Activated T-cell treated with anti-CD3 and anti-CD28 coated beads, Interleukin-2, amount 50 U/mL, for 24 hours (primary cell): ENCODE measurements around the gene RPAP2.

ENCODE experiments used
- DNase-seq: peaks from one replicate; pipeline ENCODE4 v3.0.0-alpha.2; 2020
- H3K27ac Mint-ChIP-seq: 2 replicates; pipeline ENCODE4 v1.8.0; 2020; ENCODE audit warnings: mild to moderate bottlenecking, mixed read lengths
- H3K27me3 Mint-ChIP-seq: 2 replicates; pipeline ENCODE4 v1.8.0; 2020; ENCODE audit warnings: mixed read lengths
- H3K36me3 Mint-ChIP-seq: 2 replicates; pipeline ENCODE4 v1.8.0; 2020; ENCODE audit warnings: low read depth, mixed read lengths
- H3K4me1 Mint-ChIP-seq: 2 replicates; pipeline ENCODE4 v1.8.0; 2020; ENCODE audit warnings: low read depth, mixed read lengths
- H3K4me3 Mint-ChIP-seq: 2 replicates; pipeline ENCODE4 v1.8.0; 2020; ENCODE audit warnings: mild to moderate bottlenecking, moderate library complexity, mixed read lengths
- H3K9me3 Mint-ChIP-seq: 2 replicates; pipeline ENCODE4 v1.8.0; 2020; ENCODE audit warnings: mixed read lengths

RPAP2 gene

DNA sequence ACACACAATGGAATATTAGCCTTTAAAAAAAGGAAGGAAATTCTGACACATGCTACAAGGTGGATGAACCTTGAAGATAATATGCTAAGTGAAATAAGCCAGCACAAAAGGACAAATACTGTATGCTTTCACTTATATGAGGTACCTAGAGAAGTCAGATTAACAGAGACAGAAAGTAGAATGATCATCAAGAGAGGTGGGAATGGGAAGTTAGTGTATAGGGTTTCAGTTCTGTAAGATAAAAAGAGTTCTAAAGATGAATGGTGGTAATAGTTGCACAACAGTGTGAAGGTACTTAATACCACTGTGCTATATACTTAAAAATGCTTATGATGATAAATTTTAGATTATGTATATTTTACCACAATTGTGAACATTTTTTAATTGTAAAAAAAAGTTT lies 7.2 kb downstream of the RPAP2 start:
- H3K27ac Mint-ChIP-seq: peak overlapping the region; percentile 53
- no peaks in the 10 kb centered on the region for H3K27me3 Mint-ChIP-seq
- H3K9me3 Mint-ChIP-seq: no peaks in the 10 kb centered on the region
- H3K36me3 Mint-ChIP-seq: peaks cover 77% of the 10 kb centered on the region
- DNase-seq: no peak
- H3K4me3 Mint-ChIP-seq: no peak overlapping the region
- peaks cover 23% of the 10 kb centered on the region for H3K4me1 Mint-ChIP-seq

DNA sequence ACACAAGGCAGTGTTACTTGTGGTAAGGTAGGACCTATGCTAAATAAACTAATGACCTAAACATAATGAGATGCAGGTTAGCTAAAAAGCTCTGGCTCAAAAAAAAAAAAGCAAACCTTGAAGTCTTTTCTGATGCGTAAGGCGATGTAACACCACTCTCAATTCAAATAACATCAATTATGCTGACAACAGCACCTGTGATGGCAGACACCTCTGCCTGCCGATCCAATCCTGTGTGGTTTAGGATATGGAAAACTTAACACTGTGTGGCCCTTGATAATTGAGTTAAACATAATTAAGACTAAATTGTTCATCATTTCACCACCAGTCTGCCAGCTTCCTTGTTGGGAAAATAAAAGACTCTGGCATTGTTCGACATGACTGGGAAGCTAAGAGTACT lies 9.1 kb downstream of the RPAP2 start:
- H3K4me3 Mint-ChIP-seq: no peak overlapping the region
- no peaks in the 10 kb centered on the region for H3K9me3 Mint-ChIP-seq
- no peak for DNase-seq
- H3K36me3 Mint-ChIP-seq: peaks cover 80% of the 10 kb centered on the region
- peaks cover 30% of the 10 kb centered on the region for H3K4me1 Mint-ChIP-seq
- H3K27ac Mint-ChIP-seq: peak overlapping the region; percentile 45
- no peaks in the 10 kb centered on the region for H3K27me3 Mint-ChIP-seq

GRCh38 chr1:92310185-92310597 lies 11.3 kb downstream of the RPAP2 start:
- peaks cover 80% of the 10 kb centered on the region for H3K36me3 Mint-ChIP-seq
- H3K9me3 Mint-ChIP-seq: peaks cover 3% of the 10 kb centered on the region
- no peaks in the 10 kb centered on the region for H3K27me3 Mint-ChIP-seq

DNA sequence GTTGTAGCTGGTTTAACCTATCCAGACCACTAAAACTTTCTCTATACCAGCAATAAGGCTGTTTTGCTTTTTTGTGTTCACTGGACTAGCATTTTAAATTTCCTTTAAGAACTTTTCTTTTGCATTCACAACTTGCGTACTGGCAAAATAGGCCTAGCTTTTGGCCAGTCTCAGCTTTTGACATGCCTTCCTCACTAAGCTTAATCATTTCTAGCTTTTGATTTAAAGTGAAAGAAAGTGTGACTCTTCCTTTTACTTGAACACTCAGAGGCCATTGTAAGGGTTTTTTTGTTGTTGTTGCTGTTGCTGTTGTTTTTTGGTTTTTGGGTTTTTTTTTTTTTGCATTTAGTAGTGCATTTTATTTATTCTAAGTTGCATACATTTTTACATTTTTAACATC lies 15.2 kb downstream of the RPAP2 start:
- peaks cover 77% of the 10 kb centered on the region for H3K4me1 Mint-ChIP-seq
- peak overlapping the region; percentile 71 for H3K27ac Mint-ChIP-seq
- H3K27me3 Mint-ChIP-seq: no peaks in the 10 kb centered on the region
- no peak overlapping the region for H3K4me3 Mint-ChIP-seq
- H3K36me3 Mint-ChIP-seq: peaks cover 74% of the 10 kb centered on the region
- H3K9me3 Mint-ChIP-seq: peaks cover 3% of the 10 kb centered on the region
- DNase-seq: no peak

More at GRCh38 chr1:92310185-92310597, 11.3 kb downstream of the RPAP2 start:
- no peak for DNase-seq
- Mint-ChIP-seq H3K4me3 (no peak overlapping the region), H3K27ac (no peak overlapping the region), H3K4me1 (peaks cover 45% of the 10 kb centered on the region)

GRCh38 chr1:92315766-92316599 lies 17.1 kb downstream of the RPAP2 start:
- Mint-ChIP-seq H3K4me1 (peaks cover 70% of the 10 kb centered on the region), H3K36me3 (peaks cover 78% of the 10 kb centered on the region), H3K9me3 (peaks cover 3% of the 10 kb centered on the region), H3K27ac (peak overlapping the region; percentile 86), H3K4me3 (no peak overlapping the region), H3K27me3 (no peaks in the 10 kb centered on the region)
- DNase-seq: no peak

DNA sequence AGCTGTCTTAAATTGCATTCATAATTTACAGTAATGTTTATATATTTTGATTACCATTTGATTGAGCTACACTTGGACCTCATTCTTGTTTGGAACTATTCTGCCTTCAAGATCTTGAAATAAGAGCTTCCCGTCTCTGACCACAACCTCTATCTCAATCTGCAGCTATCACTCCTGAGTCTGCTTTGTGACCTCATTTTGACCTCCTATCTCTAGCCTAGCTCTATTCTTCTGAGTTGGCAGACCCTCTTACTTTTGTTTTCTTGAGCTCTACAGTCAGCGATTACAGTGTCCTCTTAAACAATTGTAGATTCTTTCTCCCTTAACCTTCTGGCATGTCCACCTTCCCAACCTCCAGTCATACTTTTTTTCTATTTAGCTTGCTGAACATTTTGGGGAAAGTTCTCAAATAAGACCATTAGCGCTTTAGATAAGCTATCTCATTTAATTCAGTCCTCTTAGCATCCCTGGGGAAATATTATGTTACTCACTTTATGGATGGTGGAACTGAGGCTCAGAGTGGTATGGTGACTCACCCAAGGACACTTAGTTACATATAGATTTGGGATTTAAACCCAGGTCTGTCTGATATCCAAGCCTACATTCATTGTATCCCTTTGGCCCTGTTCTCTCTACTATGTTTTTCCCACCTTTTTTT lies 19.1 kb downstream of the RPAP2 start:
- Mint-ChIP-seq H3K4me3 (peak overlapping the region; percentile 3), H3K9me3 (peaks cover 3% of the 10 kb centered on the region), H3K27ac (peak overlapping the region; percentile 15), H3K27me3 (no peaks in the 10 kb centered on the region), H3K36me3 (peaks cover 68% of the 10 kb centered on the region), H3K4me1 (peaks cover 58% of the 10 kb centered on the region)
- no peak for DNase-seq

DNA sequence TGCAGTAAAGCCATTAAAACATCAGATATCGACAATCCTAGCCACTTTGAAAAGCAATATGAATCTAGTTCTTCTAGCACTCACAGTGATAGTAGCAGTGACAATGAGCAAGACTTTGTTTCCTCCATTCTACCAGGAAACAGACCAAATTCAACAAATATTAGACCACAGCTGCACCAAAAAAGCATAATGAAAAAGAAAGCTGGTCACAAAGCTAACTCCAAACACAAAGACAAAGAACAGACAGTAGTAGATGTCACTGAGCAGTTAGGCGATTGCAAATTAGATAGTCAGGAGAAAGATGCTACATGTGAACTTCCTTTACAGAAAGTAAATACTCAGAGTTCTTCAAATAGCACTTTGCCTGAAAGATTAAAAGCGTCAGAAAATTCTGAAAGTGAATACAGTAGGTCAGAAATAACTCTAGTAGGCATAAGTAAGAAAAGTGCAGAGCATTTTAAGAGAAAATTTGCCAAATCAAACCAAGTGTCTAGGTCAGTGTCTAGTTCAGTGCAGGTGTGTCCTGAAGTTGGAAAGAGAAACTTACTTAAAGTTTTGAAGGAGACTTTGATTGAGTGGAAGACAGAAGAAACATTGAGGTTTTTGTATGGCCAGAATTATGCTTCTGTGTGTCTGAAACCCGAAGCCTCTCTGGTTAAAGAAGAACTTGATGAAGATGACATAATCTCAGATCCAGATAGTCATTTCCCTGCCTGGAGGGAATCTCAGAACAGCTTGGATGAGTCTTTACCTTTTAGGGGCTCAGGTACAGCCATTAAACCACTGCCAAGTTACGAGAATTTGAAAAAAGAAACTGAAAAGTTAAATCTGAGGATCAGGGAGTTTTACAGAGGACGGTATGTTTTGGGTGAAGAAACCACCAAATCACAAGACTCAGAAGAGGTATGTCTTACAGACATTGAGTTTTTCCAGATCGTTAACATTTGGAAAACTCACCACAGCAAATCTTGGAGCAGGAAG lies 24.9 kb downstream of the RPAP2 start:
- H3K36me3 Mint-ChIP-seq: peaks cover 81% of the 10 kb centered on the region
- DNase-seq: no peak
- peaks cover 24% of the 10 kb centered on the region for H3K4me1 Mint-ChIP-seq
- H3K9me3 Mint-ChIP-seq: peaks cover 19% of the 10 kb centered on the region
- H3K27me3 Mint-ChIP-seq: no peaks in the 10 kb centered on the region
- H3K27ac Mint-ChIP-seq: peak overlapping the region; percentile 56
- peak overlapping the region; percentile 13 for H3K4me3 Mint-ChIP-seq

GRCh38 chr1:92324784-92325183 lies 25.9 kb downstream of the RPAP2 start:
- H3K27me3 Mint-ChIP-seq: no peaks in the 10 kb centered on the region

GRCh38 chr1:92326681-92327080 lies 27.8 kb downstream of the RPAP2 start:
- H3K4me3 Mint-ChIP-seq: no peak overlapping the region
- no peak overlapping the region for H3K27ac Mint-ChIP-seq

More at GRCh38 chr1:92324784-92325183, 25.9 kb downstream of the RPAP2 start:
- DNase-seq: no peak
- Mint-ChIP-seq H3K27ac (no peak overlapping the region), H3K4me1 (peaks cover 17% of the 10 kb centered on the region), H3K4me3 (no peak overlapping the region), H3K9me3 (peaks cover 23% of the 10 kb centered on the region), H3K36me3 (peaks cover 83% of the 10 kb centered on the region)

DNA sequence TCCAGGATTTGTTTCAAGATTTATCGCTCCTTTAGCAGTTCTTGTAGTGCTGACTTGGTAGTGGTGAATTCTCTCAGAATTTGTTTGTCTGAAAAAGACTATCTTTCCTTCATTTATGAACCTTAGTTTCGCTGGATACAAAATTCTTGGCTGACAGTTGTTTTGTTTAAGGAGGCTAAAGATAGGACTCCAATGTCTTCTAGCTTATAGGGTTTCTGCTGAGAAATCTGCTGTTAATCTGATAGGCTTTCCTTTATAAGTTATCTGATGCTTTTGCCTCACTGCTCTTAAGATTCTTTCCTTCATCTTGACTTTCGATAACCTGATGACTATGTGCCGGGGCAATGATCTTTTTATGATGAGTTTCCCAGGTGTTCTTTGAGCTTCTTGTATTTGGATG lies 28.9 kb downstream of the RPAP2 start:
- Mint-ChIP-seq H3K36me3 (peaks cover 80% of the 10 kb centered on the region), H3K9me3 (peaks cover 23% of the 10 kb centered on the region), H3K27me3 (no peaks in the 10 kb centered on the region), H3K27ac (no peak overlapping the region), H3K4me3 (no peak overlapping the region), H3K4me1 (peaks cover 38% of the 10 kb centered on the region)
- DNase-seq: no peak

More at GRCh38 chr1:92326681-92327080, 27.8 kb downstream of the RPAP2 start:
- Mint-ChIP-seq H3K9me3 (peaks cover 23% of the 10 kb centered on the region), H3K36me3 (peaks cover 80% of the 10 kb centered on the region), H3K4me1 (peaks cover 31% of the 10 kb centered on the region), H3K27me3 (no peaks in the 10 kb centered on the region)
- no peak for DNase-seq

- Mint-ChIP-seq H3K27me3 (no peaks in the 10 kb centered on the region), H3K4me1 (peaks cover 41% of the 10 kb centered on the region), H3K36me3 (peaks cover 82% of the 10 kb centered on the region), H3K27ac (no peak overlapping the region), H3K4me3 (no peak overlapping the region), H3K9me3 (peaks cover 23% of the 10 kb centered on the region)
- no peak for DNase-seq
These were observed 30.7 kb downstream of the RPAP2 start for GRCh38 chr1:92329347-92330129.

DNA sequence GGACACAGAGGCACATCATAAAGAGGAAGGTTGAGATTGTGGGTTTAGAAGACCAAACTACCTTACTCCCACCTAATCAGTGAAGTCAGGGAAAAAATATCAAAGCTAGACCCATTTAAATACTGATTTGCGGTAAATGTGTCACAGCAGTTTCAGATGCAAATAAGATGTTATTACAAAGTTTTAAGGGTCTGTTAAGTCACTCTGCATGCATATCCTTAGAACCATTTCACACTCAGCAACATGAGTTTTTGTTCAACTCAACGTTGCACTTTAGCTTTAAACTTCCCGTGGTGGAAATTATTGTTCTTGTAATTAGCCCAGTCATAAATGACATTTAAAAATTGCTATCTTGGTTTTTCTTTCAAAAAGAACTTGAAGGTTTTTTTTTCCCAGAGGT lies 34.8 kb downstream of the RPAP2 start:
- Mint-ChIP-seq H3K27me3 (no peaks in the 10 kb centered on the region), H3K4me3 (peak overlapping the region; percentile 46), H3K4me1 (peaks cover 38% of the 10 kb centered on the region), H3K9me3 (peaks cover 5% of the 10 kb centered on the region), H3K36me3 (peaks cover 71% of the 10 kb centered on the region), H3K27ac (peak overlapping the region; percentile 82)
- DNase-seq: no peak

- Mint-ChIP-seq H3K4me3 (no peak overlapping the region), H3K27me3 (no peaks in the 10 kb centered on the region), H3K27ac (no peak overlapping the region), H3K36me3 (peaks cover 64% of the 10 kb centered on the region), H3K9me3 (no peaks in the 10 kb centered on the region), H3K4me1 (no peaks in the 10 kb centered on the region)
- no peak for DNase-seq
These were observed 41.3 kb downstream of the RPAP2 start for GRCh38 chr1:92340154-92340553.
